HG03442 (cell line): ENCODE measurements around the gene PDE6G.

ENCODE experiments used
- ATAC-seq: cut with Tn5 transposase; IDR thresholded peaks from one replicate; pipeline ENCODE4 v1.9.1; 2021; ENCODE audit warnings: mild to moderate bottlenecking, moderate library complexity; ENCODE audit not compliant: unreplicated experiment

PDE6G gene

DNA sequence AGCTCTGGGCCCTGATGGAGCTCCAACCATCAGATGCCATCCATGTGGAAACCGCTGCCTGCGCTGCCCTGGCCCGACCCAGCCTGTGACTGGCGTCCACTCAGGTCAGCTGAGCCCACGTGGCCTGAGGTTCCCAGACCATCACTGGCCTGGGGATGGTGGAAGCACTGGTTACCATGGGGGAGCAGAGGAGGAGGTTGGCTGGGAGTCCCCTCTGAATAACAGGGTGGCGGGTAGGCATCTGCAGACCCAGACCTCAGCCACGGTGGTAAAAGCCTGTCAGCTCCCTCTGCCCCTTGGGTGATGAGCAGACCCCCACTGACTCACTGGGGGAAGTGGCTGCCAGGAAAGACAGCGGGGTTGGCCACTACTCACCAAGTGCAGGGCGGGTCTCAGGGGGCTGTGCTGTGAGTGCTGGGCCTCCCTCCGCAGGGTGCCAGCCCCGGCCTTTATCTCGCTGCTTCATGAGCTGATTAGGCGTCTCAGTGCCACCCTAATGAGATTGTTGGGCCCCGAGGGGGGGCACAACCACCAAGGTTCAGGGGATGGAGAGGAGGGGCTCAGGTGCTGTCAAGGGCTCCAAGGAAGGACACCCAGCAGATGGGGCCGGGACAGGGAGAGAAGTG, at the start of gene PDE6G:
PDE6G (minus strand) TSS at position 425 of the 626 bp plus-strand sequence. CDS start 3,237 bp downstream, outside the sequence.
- no peak for ATAC-seq

DNA sequence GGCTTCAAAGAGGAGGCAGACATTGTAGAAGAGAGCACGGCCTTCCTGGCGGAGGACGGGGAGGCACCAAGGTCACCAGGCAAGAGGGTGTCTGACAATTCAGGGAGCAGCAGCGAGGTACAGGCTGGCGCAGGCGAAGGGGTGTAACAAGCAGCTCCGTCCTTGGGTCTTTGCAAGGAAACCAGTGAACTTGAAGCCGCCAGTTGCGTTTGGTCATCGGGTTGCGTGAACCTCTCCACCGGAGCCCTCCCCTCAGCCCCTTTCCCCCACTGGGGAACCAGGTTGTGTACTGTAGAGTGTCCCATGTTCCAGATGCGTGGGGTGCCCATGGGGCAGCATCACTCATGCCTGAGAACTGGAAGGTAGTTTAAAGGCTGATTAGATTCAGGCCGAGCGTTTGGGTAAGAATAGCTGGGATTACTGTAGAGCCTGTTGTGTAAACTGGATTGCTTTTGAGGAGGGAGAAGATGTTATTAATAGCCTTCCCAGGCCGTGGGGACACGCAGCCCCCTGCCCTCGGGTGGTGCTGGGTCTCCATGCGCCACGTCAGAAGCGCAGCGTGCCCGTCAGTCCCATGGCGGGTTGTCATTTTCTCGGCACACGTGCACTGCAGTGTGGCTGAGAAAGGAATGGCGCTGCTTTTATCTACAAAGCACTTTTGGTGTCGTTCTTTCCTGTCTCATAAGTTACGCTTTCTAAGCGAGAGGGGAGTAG, 49.3 kb upstream of the PDE6G start:
- no peak for ATAC-seq

DNA sequence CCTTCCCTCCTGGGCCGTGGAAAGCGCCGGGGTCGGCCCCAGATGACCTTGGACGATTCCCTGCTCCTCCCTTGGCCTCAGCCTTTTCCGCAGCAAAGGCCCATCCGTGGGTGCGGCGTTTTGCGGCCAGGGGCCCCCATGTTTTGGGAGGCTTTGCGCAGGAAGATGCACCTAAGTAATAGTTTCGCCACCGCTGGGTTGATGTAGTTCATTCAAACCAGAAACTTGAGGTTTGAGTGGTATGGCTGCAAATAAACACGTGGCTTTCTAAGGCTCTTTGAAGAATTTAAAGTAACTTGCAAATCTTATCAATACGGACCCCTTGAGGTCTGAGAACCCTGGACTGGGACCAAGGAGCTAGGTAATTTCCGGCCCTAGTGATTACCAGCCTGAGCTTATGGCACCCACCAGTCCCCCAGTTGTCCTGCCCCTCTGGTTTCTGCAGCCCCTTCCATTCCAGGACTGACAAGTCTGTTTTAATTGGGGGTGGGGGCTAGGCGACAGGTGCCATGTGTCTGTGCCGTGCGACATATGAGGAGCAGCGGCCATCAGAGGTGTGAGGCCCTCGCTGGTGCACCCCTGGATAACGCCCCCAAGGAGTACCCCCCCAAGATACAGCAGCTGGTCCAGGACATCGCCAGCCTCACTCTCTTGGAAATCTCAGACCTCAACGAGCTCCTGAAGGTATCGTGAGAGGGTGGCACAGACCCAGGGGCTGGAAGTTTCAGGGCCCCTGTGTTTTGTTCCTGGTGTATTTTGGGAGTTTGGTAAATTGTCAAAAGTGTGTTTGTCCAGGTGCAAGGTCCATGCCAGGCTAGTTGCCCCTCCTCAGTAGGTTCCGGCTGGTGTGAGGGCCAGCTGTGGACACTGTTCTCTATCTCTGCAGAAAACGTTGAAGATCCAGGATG, 47.7 kb upstream of the PDE6G start:
- ATAC-seq = no peak

DNA sequence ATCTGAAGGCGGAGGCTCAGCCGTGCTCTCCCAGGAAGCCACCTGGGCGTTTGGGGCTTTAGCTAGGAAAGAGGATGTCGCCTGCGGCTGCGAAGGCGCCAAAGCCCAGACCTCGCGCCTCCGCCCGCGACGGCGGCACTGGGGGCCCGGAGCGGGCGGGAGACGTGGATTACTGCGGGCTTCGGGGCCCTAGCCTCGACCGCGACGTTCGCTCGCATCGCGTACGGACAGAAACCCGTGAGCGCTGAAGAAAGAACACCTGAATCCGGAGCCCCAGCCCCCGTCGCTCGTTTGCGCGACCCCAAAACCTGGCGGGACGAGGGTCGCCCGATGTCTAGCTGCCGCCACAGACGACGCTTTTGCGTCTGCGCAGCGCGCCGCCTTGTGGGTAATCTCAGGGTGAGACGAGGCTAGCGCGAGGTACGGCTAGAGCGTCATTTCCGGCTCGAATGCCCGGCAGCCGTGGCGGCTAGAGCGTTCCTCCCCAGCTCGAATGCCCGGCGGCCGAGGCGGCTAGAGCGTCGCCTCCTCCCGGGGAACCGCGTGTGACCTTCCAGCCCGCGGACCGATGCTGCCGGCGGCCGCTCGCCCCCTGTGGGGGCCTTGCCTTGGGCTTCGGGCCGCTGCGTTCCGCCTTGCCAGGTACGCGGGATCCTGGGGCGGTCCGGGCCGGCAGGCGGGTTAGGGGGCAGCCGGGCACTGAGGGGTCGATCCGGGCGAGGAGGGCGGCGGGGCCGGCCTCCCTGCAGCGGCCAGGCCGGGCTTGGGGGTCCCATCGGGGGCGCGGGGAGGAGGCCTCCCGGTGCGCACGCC, 46.8 kb upstream of the PDE6G start, which contains the start of gene MRPL12:
MRPL12 (plus strand) TSS at position 434 of the 813 bp plus-strand sequence; CDS start at position 569, 135 bp downstream.
- ATAC-seq = peak; percentile 81

DNA sequence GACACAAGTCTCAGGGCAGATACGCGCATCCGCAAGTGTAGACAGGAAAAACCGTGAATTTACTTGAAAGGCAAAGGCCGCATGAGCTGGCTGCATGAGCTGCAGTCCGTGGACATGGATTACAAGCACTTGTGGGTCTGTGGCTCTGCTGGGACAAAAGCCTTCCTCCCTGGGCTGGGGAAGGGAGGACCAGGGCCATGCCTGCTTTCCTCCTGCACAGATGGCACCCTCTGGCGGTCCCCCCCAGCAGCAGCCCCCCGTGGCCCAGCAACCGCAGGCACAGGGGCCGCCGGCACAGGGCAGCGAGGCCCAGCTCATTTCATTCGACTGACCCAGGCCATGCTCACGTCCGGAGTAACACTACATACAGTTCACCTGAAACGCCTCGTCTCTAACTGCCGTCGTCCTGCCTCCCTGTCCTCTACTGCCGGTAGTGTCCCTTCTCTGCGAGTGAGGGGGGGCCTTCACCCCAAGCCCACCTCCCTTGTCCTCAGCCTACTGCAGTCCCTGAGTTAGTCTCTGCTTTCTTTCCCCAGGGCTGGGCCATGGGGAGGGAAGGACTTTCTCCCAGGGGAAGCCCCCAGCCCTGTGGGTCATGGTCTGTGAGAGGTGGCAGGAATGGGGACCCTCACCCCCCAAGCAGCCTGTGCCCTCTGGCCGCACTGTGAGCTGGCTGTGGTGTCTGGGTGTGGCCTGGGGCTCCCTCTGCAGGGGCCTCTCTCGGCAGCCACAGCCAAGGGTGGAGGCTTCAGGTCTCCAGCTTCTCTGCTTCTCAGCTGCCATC, 45.1 kb upstream of the PDE6G start:
- ATAC-seq = no peak

DNA sequence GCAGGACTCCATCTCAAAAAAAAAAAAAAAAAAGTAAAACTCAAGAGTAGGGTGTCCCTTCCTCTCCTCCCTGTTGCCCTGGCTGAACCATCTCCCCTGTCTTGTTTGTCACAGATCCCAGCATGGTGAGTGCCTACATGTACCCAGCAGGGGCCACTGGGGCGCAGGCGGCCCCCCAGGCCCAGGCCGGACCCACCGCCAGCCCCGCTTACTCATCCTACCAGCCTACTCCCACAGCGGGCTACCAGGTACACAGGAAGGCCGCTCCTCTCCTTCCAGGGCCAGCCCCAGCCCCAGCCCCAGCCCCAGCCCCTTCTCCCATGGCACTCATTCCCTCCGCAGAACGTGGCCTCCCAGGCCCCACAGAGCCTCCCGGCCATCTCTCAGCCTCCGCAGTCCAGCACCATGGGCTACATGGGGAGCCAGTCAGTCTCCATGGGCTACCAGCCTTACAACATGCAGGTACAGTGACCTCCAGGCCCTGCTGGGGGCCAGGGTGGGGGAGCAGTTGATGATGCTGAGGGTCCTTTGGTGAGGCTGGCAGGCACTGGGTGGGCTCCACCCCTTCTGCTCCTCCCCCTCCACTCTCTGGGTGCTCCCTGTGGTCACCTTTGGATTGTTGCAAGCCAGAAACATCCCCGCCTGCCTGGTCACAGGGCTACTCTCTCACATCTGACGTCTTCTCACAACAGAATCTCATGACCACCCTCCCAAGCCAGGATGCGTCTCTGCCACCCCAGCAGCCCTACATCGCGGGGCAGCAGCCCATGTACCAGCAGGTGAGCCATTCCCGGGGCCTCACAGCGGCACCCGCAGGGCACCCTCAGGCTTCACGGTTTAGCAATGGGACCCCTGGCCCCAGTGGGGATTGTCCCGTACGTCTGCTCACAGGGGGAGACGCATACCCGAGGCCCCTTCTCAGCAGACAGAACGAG, 44.3 kb upstream of the PDE6G start:
- ATAC-seq = no peak

DNA sequence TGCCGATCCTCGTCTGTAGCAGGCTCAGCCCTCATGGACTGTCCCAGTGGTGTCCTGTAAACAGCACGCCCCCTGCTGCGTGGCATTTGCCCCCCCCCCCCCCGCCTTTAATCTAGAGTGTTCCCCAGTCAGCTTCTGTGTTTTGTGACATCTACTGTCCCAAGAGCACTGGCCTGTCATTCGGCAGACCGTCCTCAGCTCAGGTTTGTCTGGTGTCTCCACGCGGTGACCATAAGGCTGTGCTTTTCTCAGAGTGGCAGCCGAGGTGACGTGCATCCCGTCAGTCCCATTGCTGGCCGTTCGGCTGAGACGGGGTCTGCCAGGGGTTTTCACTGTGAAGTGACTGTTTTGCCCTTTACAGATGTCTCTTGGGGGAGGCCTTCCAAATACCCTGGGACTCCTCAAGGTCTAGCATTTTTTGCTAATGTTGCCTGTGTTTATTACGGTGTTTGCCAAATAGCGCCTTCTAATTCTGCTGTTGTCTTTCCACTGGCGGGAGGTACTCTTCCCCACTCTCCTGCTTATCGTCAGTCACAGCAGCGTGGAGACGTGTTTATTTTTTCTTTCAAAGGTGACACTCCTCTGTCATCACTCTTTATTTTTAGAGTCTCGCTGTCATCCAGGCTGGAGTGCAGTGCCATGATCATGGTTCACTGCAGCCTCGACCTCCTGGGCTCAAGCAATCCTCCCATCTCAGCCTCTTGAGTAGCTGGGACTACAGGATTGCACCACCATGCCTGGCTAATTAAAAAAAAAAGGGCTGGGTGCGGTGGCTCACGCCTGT, 41.1 kb upstream of the PDE6G start:
- no peak for ATAC-seq

DNA sequence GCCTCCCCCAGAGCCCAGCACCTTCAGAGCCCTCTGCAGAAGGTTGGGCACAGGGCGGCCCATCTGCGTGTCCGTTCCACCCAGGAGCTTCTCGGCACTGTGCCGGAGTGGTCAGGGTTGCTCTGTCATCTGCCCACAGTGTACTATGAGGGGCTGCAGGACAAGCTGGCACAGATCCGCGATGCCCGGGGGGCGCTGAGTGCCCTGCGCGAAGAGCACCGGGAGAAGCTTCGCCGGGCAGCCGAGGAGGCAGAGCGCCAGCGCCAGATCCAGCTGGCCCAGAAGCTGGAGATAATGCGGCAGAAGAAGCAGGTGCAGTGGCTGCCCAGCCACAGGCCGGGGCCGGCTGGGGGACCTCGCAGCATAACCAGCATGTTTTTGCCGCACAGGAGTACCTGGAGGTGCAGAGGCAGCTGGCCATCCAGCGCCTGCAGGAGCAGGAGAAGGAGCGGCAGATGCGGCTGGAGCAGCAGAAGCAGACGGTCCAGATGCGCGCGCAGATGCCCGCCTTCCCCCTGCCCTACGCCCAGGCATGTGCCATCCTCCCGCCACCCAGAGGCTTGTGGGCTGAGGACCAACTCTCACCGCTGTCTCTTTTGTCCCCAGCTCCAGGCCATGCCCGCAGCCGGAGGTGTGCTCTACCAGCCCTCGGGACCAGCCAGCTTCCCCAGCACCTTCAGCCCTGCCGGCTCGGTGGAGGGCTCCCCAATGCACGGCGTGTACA, 40.0 kb upstream of the PDE6G start:
- ATAC-seq = no peak

DNA sequence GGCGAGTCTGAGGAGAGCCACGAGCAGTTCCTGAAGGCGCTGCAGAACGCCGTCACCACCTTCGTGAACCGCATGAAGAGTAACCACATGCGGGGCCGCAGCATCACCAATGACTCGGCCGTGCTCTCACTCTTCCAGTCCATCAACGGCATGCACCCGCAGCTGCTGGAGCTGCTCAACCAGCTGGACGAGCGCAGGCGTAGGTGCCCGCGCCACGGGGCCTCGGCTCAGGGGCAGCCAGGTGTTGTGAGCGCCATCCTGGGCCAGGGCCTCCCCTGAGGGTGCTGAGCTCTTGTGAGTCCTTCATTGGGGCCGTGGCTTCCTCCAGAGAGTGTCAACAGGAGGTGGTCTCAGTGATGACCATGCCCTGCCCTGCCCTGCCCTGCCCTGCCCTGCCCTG, 39.5 kb upstream of the PDE6G start:
- ATAC-seq = no peak

DNA sequence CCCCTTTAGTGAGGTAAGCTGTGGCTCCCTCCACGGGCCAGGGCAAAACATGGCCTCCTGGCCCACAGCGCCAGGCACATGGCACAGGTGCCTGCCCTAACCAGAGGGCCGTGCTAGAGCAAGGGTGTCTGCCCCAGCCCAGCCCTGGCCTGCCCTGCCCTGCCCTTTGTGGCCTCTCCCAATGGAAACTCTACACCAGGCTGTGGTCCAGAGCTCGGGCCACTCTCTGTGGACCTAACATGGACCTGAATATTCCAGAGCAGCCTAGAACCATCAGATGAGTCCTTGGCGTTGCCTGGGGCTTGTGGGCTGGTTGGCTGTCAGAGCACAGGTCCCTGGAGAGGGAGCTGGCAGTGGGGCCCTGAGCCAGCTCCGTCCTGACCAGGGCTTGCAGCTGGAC, 38.9 kb upstream of the PDE6G start:
- ATAC-seq = no peak

DNA sequence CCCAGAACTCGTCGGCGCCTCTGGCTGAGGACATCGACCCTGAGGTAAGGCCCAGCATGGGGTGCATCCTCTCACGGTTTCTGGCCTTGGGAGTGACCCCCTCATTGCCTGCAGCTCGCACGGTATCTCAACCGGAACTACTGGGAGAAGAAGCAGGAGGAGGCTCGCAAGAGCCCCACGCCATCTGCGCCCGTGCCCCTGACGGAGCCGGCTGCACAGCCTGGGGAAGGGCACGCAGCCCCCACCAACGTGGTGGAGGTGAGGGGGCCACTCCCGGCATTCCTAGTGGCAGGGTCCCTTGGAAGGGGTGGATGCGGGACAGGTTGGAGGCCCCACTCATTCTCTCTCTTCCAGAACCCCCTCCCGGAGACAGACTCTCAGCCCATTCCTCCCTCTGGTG, 38.5 kb upstream of the PDE6G start:
- ATAC-seq = no peak

DNA sequence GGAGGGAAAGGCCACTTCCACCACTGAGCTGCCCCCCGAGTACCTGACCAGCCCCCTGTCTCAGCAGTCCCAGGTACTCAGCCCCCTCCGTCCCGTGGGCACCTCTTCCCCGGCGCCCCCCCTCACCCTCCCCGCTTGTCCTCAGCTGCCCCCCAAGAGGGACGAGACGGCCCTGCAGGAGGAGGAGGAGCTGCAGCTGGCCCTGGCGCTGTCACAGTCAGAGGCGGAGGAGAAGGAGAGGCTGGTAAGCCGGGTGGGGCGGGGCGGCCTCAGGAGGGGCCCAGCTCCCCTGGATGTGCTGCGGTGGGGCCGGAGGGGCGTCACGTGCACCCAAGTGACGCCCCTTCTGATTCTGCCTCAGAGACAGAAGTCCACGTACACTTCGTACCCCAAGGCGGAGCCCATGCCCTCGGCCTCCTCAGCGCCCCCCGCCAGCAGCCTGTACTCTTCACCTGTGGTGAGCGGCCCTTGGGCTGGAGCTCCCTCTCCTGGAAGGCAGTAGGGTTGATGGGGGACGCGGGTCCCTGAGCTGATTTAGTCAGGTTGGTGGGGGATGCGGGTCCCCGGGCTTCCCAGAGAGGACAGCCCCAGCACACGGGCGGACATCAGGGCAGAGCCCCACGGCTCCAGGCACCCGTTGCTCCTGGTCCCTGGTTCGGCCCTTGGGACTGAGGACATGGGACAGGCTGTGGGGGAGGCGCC, 37.3 kb upstream of the PDE6G start:
- ATAC-seq = no peak

DNA sequence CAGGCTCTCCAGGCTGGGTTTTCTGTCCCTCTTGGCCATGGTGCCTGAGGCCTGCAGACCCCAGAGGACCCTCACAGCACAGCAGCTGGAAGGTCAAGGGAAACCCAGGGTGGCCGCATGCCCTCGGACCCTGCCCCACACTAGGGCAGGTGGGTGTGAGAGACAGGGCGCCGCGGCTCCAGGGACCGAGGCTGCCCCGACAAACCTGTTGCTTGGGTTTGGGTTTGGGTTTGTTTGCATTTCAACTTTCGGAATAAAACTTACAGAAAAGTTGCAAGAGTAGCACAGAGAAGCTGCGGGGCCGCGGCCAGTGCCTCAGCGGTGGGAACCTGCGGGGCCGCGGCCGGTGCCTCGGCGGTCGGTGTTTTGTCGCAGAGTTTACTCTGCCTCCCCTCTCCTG, 35.3 kb upstream of the PDE6G start:
- no peak for ATAC-seq

DNA sequence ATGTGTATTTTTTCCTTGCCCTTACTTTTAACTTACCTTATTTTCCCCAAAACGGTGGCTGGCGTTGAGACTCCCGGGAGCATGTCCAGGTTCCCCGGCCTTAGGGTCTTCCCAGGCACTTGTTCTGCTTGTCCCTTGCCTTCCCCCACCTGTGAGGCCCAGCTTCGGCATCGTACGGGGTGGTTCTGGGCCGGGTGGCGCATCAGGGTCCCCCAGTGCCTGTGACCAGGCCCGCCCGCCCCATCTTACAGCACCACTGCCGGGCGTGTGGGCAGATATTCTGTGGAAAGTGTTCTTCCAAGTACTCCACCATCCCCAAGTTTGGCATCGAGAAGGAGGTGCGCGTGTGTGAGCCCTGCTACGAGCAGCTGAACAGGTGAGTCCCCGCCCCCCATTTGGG, 34.9 kb upstream of the PDE6G start:
- no peak for ATAC-seq

DNA sequence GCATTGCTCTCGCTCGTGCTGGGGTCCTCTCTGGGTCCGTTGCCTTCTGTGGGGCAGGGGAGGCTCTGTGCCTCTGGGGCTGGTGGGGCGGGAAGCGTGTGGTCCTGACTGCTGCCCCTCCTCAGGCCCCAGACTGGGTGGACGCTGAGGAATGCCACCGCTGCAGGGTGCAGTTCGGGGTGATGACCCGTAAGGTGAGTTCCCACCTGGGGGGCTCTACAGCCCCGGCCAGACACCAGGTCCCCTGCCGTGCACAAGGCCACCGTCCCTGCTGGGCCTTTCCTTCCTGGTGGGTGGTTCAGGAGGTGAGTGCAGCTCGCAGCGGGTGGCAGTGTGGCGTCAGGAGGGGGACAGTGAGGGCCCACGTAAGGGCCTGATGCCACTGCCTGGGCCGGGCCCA, 34.2 kb upstream of the PDE6G start:
- no peak for ATAC-seq

DNA sequence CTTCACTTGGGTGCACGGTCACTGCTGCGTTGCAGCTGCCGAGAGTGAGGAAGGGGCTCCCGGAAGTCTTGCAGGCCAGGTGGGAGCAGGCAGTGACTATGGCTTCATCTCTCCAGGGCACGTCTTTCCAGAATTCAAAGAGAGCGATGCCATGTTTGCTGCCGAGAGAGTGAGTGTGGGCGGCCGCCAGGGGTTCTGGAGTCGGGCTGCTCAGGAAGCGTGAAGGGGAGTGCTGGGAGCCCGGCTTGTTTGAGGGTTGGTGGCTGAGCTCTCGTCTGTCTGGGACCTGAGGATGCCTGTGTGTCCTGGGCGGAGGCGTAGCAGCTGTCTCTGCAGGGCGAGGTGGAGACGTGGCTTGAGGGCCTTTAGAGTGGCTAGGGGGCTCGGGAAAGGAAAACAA, 33.7 kb upstream of the PDE6G start:
- ATAC-seq = no peak

DNA sequence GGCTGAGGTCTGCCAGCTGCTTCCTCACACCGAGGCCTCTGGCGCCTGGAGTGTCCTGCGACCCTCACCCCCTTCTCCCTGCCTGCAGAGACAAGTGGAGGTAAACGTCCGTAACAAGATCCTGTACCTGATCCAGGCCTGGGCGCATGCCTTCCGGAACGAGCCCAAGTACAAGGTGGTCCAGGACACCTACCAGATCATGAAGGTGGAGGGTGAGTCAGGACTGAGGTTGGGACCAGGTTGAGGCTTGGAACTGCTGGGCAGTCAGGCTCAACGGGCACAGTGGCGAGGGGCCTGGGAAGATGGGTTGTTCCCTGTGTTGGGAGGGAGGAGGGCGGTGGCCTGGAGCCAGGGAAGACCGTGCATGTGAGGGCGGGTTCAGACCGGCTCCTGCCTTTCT, 32.3 kb upstream of the PDE6G start:
- no peak for ATAC-seq
